ENCODE measurements around the gene KLF13. TPM values are rescaled to one million over a fixed set of nuclear protein-coding genes. Genes with fewer than 3 reads are reported as not detected.

KLF13 gene
- total and polyA plus RNA-seq, 2 donors (not counting 1 experiment from before 2014, with no cell fraction given), result 39.6 to 42.9 TPM

DNA sequence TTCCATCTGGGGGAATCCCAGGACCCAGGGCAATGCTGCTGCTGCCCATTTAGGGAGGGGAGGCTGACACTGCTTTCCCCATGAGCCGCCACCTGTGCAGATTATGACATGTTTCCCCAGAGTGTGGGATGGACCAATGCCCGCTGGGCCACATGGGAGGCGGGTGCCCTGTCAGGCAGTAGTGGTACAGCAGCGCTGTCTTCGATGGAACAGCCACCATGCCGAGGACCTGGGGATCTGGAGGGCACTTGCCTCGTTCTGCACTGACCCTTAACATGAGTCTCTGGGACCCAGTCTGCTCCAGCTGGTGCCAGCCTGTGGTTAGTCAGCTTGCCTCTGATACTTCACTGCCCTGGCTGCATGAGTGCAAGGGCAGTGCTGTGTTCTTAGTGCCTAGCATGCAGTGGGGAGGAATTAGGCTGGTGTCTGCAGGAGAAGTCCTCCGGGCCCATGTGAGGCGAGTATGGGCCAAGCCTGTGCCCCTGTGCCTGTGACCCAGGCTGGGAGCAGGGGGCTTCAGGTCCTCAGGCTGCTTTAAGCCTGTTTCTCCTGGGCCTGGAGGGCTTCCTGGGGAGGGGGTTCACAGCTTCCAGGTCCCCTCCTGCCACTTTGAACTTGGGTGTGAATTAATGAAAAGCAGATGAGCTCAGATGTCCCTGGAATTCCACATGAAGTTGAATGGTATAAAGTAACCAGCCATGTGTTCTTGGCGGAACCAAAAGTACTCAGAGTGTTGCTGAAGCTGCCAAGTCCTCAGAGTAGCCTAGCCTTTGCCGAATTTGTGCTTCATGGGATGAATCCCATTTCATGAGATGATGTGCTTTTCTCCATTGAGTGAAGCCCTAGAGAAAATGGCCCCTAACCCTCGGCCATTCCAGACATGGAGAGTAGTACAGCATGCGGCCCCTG, 22.9 kb downstream of the KLF13 start:
- no peaks in the 10 kb centered on the region for H4K20me1 ChIP-seq (ENCODE audit: control insufficient read depth, extremely low read depth, insufficient read depth, low read length)
- H3K4me2 ChIP-seq (ENCODE audit: extremely low read depth, insufficient read depth, low read length), result no peak overlapping the region

DNA sequence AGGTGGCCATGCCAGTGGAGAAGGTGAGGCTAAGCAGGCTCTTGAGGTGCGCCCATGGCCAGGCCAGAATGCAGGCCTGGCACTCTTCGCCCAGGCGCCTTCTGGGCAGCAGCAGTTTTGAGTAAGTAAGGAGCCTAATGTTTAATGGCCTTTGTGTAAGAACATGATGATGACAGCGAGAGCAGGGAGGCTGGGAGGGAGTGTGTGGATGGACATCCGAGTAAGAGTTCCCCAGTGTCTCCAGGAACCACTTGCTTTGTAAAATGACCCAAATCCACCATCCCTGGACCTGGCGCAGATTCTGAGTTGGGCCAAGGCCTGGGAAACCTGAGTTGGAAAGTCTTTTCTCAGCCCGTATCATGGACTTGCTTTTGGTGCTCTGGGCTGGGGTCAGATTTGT, 24.1 kb downstream of the KLF13 start:
- H3K4me1 ChIP-seq (ENCODE audit: control insufficient read depth, extremely low read depth, insufficient read depth, low read length), result peaks cover 21% of the 10 kb centered on the region
- H3K9ac ChIP-seq (ENCODE audit: insufficient read depth, low read length), result no peak overlapping the region
- no peaks in the 10 kb centered on the region for H3K36me3 ChIP-seq (ENCODE audit: control insufficient read depth, insufficient read depth, low read length)
- H3K4me3 ChIP-seq (replicated peaks in 1 of 4; ENCODE audit: control extremely low read depth in 1 of 4, insufficient read depth in 1 of 4, low read depth in 3 of 4, low read length in 4 of 4), result no peak overlapping the region
- no peak overlapping the region for H2AFZ ChIP-seq (ENCODE audit: low read length)
- no peaks in the 10 kb centered on the region for H4K20me1 ChIP-seq (ENCODE audit: control insufficient read depth, extremely low read depth, insufficient read depth, low read length)
- no peak overlapping the region for H3K27ac ChIP-seq (ENCODE audit: insufficient read depth, low read length)
- H3K4me2 ChIP-seq (ENCODE audit: extremely low read depth, insufficient read depth, low read length), result no peak overlapping the region
- peaks cover 51% of the 10 kb centered on the region for H3K79me2 ChIP-seq (ENCODE audit: control insufficient read depth, insufficient read depth, low read length)
- TF ChIP-seq EZH2 (IDR thresholded peaks at IDR 0.05; ENCODE audit: low read length, missing control alignments), result no peak
- TF ChIP-seq, protein P1, sequence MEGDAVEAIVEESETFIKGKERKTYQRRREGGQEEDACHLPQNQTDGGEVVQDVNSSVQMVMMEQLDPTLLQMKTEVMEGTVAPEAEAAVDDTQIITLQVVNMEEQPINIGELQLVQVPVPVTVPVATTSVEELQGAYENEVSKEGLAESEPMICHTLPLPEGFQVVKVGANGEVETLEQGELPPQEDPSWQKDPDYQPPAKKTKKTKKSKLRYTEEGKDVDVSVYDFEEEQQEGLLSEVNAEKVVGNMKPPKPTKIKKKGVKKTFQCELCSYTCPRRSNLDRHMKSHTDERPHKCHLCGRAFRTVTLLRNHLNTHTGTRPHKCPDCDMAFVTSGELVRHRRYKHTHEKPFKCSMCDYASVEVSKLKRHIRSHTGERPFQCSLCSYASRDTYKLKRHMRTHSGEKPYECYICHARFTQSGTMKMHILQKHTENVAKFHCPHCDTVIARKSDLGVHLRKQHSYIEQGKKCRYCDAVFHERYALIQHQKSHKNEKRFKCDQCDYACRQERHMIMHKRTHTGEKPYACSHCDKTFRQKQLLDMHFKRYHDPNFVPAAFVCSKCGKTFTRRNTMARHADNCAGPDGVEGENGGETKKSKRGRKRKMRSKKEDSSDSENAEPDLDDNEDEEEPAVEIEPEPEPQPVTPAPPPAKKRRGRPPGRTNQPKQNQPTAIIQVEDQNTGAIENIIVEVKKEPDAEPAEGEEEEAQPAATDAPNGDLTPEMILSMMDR (conservative IDR thresholded peaks at IDR 0.05 in 1 of 2, IDR thresholded peaks at IDR 0.05 in 1 of 2; ENCODE audit: low read depth in 1 of 2, low read length in 2 of 2), result no peak
- DNase-seq (ENCODE audit: low read depth in 2 of 2), result no peak
- no peaks in the 10 kb centered on the region for H3K27me3 ChIP-seq (ENCODE audit: control insufficient read depth, insufficient read depth, low read length)
- H3K9me3 ChIP-seq (ENCODE audit: control insufficient read depth, insufficient read depth, low read depth, low read length), result no peaks in the 10 kb centered on the region

More for the DNA sequence above, 22.9 kb downstream of the KLF13 start:
- Histone ChIP-seq H3K4me3 (replicated peaks in 1 of 4; ENCODE audit: control extremely low read depth in 1 of 4, insufficient read depth in 1 of 4, low read depth in 3 of 4, low read length in 4 of 4) (no peak overlapping the region), H3K27ac (ENCODE audit: insufficient read depth, low read length) (no peak overlapping the region), H3K27me3 (ENCODE audit: control insufficient read depth, insufficient read depth, low read length) (no peaks in the 10 kb centered on the region), H3K9ac (ENCODE audit: insufficient read depth, low read length) (no peak overlapping the region), H2AFZ (ENCODE audit: low read length) (no peak overlapping the region), H3K79me2 (ENCODE audit: control insufficient read depth, insufficient read depth, low read length) (peaks cover 50% of the 10 kb centered on the region), H3K4me1 (ENCODE audit: control insufficient read depth, extremely low read depth, insufficient read depth, low read length) (peaks cover 25% of the 10 kb centered on the region), H3K36me3 (ENCODE audit: control insufficient read depth, insufficient read depth, low read length) (no peaks in the 10 kb centered on the region), H3K9me3 (ENCODE audit: control insufficient read depth, insufficient read depth, low read depth, low read length) (no peaks in the 10 kb centered on the region)
- TF ChIP-seq EZH2 (IDR thresholded peaks at IDR 0.05; ENCODE audit: low read length, missing control alignments), result no peak
- DNase-seq (ENCODE audit: low read depth in 2 of 2), result no peak

DNA sequence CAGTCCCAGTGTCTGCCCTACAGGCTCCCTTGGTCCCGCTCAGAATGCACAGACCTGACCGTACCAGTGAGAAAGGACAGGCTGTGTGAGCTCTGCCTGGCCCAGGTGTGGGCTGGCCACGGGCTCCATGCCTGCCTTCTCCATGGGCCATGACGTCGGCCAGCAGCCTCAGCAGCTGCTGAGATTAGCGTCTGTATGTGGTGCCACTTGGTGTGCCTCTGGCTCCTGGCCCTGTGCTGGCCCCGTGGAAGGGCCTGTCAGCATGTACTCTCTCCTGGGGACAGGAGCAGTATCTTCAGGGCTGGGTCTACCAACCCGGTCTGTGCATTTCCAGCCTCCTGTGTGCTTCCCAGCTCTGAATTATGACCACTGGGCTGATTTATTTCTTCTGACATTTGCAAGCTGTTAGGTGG, 25.7 kb downstream of the KLF13 start:
- H3K27ac ChIP-seq (ENCODE audit: insufficient read depth, low read length), result peak overlapping the region; percentile 91
- no peaks in the 10 kb centered on the region for H3K36me3 ChIP-seq (ENCODE audit: control insufficient read depth, insufficient read depth, low read length)
- no peaks in the 10 kb centered on the region for H3K9me3 ChIP-seq (ENCODE audit: control insufficient read depth, insufficient read depth, low read depth, low read length)
- no peak overlapping the region for H3K4me3 ChIP-seq (replicated peaks in 1 of 4; ENCODE audit: control extremely low read depth in 1 of 4, insufficient read depth in 1 of 4, low read depth in 3 of 4, low read length in 4 of 4)
- H3K9ac ChIP-seq (ENCODE audit: insufficient read depth, low read length), result no peak overlapping the region
- no peak overlapping the region for H3K4me2 ChIP-seq (ENCODE audit: extremely low read depth, insufficient read depth, low read length)
- H3K79me2 ChIP-seq (ENCODE audit: control insufficient read depth, insufficient read depth, low read length), result peaks cover 54% of the 10 kb centered on the region
- no peaks in the 10 kb centered on the region for H4K20me1 ChIP-seq (ENCODE audit: control insufficient read depth, extremely low read depth, insufficient read depth, low read length)
- TF ChIP-seq, protein P1 (conservative IDR thresholded peaks at IDR 0.05 in 1 of 2, IDR thresholded peaks at IDR 0.05 in 1 of 2; ENCODE audit: low read depth in 1 of 2, low read length in 2 of 2), result no peak
- no peak for TF ChIP-seq EZH2 (IDR thresholded peaks at IDR 0.05; ENCODE audit: low read length, missing control alignments)
- H3K27me3 ChIP-seq (ENCODE audit: control insufficient read depth, insufficient read depth, low read length), result no peaks in the 10 kb centered on the region
- H2AFZ ChIP-seq (ENCODE audit: low read length), result no peak overlapping the region
- H3K4me1 ChIP-seq (ENCODE audit: control insufficient read depth, extremely low read depth, insufficient read depth, low read length), result peaks cover 21% of the 10 kb centered on the region
- DNase-seq (ENCODE audit: low read depth in 2 of 2), result peak in 1 of 2 donors; percentile 17
